Measurements from ENCODE around the gene DMXL1.

GRCh38 chr5:119275601-119276173, 204.8 kb downstream of the DMXL1 start:
- TF ChIP-seq POLR2A (IDR thresholded peaks at IDR 0.05) (no peak), CTCF (IDR thresholded peaks at IDR 0.05) (no peak)
